Activated CD8-positive, alpha-beta T cell treated with anti-CD3 and anti-CD28 coated beads for 36 hours (primary cell): ENCODE data around the gene SRPK2. TPM values are rescaled to one million over a fixed set of nuclear protein-coding genes. Genes with fewer than 3 reads are reported as not detected.

ENCODE experiments used
- ATAC-seq: fragments of 200-7000 bp; cut with Tn5 transposase; one replicate; pipeline ENCODE4 v1.10.0; 2021; ENCODE audit warnings: mild to moderate bottlenecking, moderate library complexity
- CTCF ChIA-PET: fragments of 350-600 bp; sonication (Branson Sonifier 250); formaldehyde crosslinking; loops from one replicate; lab custom pipeline; 2021; ENCODE audit warnings: antibody characterized with exemption; lab: Charles Lee
- POLR2A ChIA-PET: fragments of 350-600 bp; sonication (Branson Sonifier 250); formaldehyde crosslinking; loops from one replicate; lab custom pipeline; 2021; ENCODE audit warnings: antibody characterized with exemption; lab: Charles Lee
- DNase-seq: peaks from one replicate; pipeline ENCODE4 v3.0.0-alpha.2; 2020
- H3K27ac Mint-ChIP-seq: one replicate; pipeline ENCODE4 v1.8.0; 2021; ENCODE audit warnings: mild to moderate bottlenecking, mixed read lengths
- H3K27me3 Mint-ChIP-seq: one replicate; pipeline ENCODE4 v1.8.0; 2021; ENCODE audit warnings: mixed read lengths
- H3K36me3 Mint-ChIP-seq: one replicate; pipeline ENCODE4 v1.8.0; 2021; ENCODE audit warnings: low read depth, mixed read lengths
- H3K4me1 Mint-ChIP-seq: one replicate; pipeline ENCODE4 v1.8.0; 2021; ENCODE audit warnings: low read depth, mixed read lengths
- H3K4me3 Mint-ChIP-seq: one replicate; pipeline ENCODE4 v1.8.0; 2021; ENCODE audit warnings: mild to moderate bottlenecking, moderate library complexity, mixed read lengths
- H3K9me3 Mint-ChIP-seq: one replicate; pipeline ENCODE4 v1.8.0; 2021; ENCODE audit warnings: mixed read lengths
- intact Hi-C: fragments of 100-400 bp; cut with micrococcal nuclease; formaldehyde crosslinking; loops from one replicate; pipeline ENCODE4 v1.10.0; 2022
- total RNA-seq, 2 experiments: library from RNA; stranded (reverse); gene quantifications; one replicate each; pipeline ENCODE4 v1.2.3, GENCODE V29; 2021
- TF ChIP-seq, protein P1 (sequence below): fragments of 200-600 bp; IDR thresholded peaks from one replicate; pipeline ENCODE4 v1.8.0; 2022; ENCODE audit warnings: antibody characterized with exemption, mild to moderate bottlenecking

Gene SRPK2
- total RNA-seq, 2 experiments from 2014 or later, result 32.9 to 33.5 TPM

DNA sequence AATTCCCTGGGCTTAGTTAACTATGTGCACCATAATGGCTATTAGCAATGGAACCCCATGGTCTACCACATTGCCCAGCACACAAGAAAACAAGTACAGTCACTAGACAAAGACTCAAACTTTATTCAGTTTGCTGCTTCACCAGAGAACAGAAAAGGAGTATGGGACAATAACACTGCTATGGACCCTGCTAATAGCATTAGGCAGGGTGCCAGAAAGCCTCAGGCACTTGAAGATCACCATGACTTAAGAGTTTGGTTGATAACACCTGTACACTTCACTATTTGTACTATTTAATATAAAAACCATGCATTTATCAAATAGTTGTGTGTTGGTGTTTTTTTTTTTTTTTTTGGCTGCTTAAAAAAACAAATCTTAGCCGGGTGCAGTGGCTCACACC is 215.1 kb downstream of the SRPK2 start:
- intact Hi-C loops, result no loop called here
- POLR2A ChIA-PET, result no interaction called here

DNA sequence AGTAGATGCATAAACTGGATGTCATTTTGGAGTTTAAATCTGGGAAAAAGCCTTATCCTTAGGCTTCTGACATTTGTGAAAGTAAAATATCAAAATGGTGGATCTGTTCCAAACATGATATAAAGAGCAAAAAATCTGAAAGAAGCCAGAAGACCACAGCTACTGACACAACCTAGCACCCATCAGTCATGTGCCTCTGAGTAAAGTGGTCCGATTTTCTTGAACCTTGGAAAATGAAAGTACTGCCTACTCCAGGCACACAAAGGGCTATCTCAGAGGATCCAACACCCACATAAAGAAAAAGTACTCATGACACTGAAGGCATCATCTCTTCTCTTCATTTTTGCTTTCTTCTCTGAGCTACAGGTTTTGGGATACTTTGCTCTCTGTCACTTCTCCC is 224.0 kb downstream of the SRPK2 start:
- Mint-ChIP-seq H3K27ac (no peak overlapping the region), H3K4me1 (peaks cover 2% of the 10 kb centered on the region), H3K4me3 (no peak overlapping the region), H3K27me3 (no peaks in the 10 kb centered on the region), H3K36me3 (peaks cover 35% of the 10 kb centered on the region), H3K9me3 (no peaks in the 10 kb centered on the region)
- CTCF ChIA-PET, result interaction anchor here (0.9 to 1.3 kb wide), 2 partner anchors 12 to 19 kb away, joined by 3 to 5 read pairs; no protein-coding TSS in a partner anchor
- no peak for ATAC-seq
- no peak for DNase-seq
- intact Hi-C loops, result no loop called here
- TF ChIP-seq, protein P1, sequence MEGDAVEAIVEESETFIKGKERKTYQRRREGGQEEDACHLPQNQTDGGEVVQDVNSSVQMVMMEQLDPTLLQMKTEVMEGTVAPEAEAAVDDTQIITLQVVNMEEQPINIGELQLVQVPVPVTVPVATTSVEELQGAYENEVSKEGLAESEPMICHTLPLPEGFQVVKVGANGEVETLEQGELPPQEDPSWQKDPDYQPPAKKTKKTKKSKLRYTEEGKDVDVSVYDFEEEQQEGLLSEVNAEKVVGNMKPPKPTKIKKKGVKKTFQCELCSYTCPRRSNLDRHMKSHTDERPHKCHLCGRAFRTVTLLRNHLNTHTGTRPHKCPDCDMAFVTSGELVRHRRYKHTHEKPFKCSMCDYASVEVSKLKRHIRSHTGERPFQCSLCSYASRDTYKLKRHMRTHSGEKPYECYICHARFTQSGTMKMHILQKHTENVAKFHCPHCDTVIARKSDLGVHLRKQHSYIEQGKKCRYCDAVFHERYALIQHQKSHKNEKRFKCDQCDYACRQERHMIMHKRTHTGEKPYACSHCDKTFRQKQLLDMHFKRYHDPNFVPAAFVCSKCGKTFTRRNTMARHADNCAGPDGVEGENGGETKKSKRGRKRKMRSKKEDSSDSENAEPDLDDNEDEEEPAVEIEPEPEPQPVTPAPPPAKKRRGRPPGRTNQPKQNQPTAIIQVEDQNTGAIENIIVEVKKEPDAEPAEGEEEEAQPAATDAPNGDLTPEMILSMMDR, result no peak
- POLR2A ChIA-PET, result interaction anchor here (1.3 kb wide), 1 partner anchor 8 kb away, joined by 3 read pairs; no protein-coding TSS in a partner anchor

More for the DNA sequence above, 215.1 kb downstream of the SRPK2 start:
- peaks cover 4% of the 10 kb centered on the region for H3K36me3 Mint-ChIP-seq
- no peaks in the 10 kb centered on the region for H3K9me3 Mint-ChIP-seq
- ATAC-seq, result no peak
- CTCF ChIA-PET, result no interaction called here
- TF ChIP-seq, protein P1, result no peak
- H3K27ac Mint-ChIP-seq, result no peak overlapping the region
- DNase-seq, result no peak
- no peaks in the 10 kb centered on the region for H3K27me3 Mint-ChIP-seq
- peaks cover 16% of the 10 kb centered on the region for H3K4me1 Mint-ChIP-seq
- H3K4me3 Mint-ChIP-seq, result no peak overlapping the region

DNA sequence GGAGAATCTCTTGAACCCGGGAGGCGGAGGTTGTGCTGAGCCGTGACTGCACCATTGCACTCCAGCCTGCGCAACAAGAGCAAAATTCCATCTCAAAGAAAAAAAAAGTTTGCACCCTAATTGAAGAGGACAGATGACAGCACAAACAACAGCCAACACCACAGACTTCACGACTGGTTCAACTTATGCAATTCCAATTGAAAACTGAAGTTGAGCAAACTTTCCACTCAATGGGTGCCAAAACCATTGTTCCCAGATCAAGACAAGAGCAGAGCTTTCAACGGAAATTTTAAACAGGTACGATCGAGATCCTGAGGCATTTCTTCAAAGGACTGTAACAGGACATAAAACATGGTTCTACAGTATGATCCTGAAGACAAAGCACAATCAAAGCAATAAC is 225.0 kb downstream of the SRPK2 start:
- ATAC-seq (no peak), DNase-seq (no peak)
- H3K36me3 Mint-ChIP-seq, result peaks cover 33% of the 10 kb centered on the region
- no peak overlapping the region for H3K27ac Mint-ChIP-seq
- H3K4me3 Mint-ChIP-seq, result no peak overlapping the region
- H3K27me3 Mint-ChIP-seq, result no peaks in the 10 kb centered on the region
- H3K4me1 Mint-ChIP-seq, result peaks cover 2% of the 10 kb centered on the region
- ChIA-PET CTCF (no interaction called here), POLR2A (no interaction called here)
- TF ChIP-seq, protein P1, result no peak
- H3K9me3 Mint-ChIP-seq, result no peaks in the 10 kb centered on the region
- intact Hi-C loops, result no loop called here

DNA sequence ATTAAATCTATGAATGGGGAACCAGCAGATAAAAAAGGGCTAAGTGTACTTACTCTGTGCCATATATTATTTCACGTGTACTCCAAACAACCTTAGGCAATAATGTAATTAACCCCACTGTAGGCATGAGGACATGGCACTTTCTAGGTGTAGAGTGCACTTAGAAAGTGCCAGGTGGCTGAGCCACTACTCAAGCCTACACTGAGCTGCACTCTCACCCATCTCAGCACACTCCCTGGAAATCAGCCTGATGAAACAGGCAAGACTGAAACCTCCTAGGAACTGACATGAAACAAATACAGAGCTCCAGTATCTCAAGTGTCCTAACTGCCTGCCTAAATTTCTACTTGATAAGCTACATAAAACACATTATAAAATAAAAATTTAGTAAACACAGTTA is 227.4 kb downstream of the SRPK2 start:
- CTCF ChIA-PET, result no interaction called here
- intact Hi-C loops, result no loop called here
- H3K9me3 Mint-ChIP-seq, result no peaks in the 10 kb centered on the region
- peaks cover 13% of the 10 kb centered on the region for H3K4me1 Mint-ChIP-seq
- DNase-seq (no peak), ATAC-seq (no peak)
- H3K4me3 Mint-ChIP-seq, result no peak overlapping the region
- H3K36me3 Mint-ChIP-seq, result peaks cover 26% of the 10 kb centered on the region
- TF ChIP-seq, protein P1, result no peak
- H3K27me3 Mint-ChIP-seq, result no peaks in the 10 kb centered on the region
- POLR2A ChIA-PET, result interaction anchor here (0.6 kb wide), 1 partner anchor 144 kb away, joined by 3 read pairs; no protein-coding TSS in a partner anchor
- H3K27ac Mint-ChIP-seq, result no peak overlapping the region

DNA sequence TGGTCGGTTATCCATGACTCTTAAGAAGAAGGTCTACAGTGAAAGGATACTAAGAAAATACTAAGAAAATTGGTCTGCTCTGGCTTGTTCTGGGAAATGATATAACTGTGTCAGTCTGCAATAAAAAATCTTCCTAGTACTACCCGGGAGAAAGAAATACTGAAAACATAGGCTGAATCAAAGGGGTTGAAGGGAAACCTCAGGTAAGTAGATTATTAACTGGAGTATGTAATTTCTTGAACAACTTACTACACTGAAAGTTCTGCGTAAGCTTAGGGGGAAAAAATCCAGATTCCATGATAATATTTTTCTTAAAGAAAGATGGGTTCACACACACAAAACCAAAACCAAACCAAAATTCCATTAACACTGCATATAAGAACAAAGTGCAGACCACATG is 231.4 kb downstream of the SRPK2 start:
- ATAC-seq, result no peak
- H3K4me3 Mint-ChIP-seq, result no peak overlapping the region
- peaks cover 18% of the 10 kb centered on the region for H3K4me1 Mint-ChIP-seq
- TF ChIP-seq, protein P1, result no peak
- H3K36me3 Mint-ChIP-seq, result peaks cover 6% of the 10 kb centered on the region
- DNase-seq, result no peak
- intact Hi-C loops, result no loop called here
- POLR2A ChIA-PET, result interaction anchor here (1.2 kb wide), 1 partner anchor 8 kb away, joined by 3 read pairs; no protein-coding TSS in a partner anchor
- CTCF ChIA-PET, result interaction anchor here (1.3 kb wide), 1 partner anchor 17 kb away, joined by 3 read pairs; no protein-coding TSS in a partner anchor
- H3K9me3 Mint-ChIP-seq, result no peaks in the 10 kb centered on the region
- H3K27me3 Mint-ChIP-seq, result no peaks in the 10 kb centered on the region
- peak overlapping the region; percentile 67 for H3K27ac Mint-ChIP-seq
